ENCODE data around the gene MAGEA2B.
"Not testable (repeated sequence)": the region's sequence is repeated elsewhere in the genome, so short reads cannot be mapped to it uniquely, and the experiment has no call there.

Gene MAGEA2B

DNA sequence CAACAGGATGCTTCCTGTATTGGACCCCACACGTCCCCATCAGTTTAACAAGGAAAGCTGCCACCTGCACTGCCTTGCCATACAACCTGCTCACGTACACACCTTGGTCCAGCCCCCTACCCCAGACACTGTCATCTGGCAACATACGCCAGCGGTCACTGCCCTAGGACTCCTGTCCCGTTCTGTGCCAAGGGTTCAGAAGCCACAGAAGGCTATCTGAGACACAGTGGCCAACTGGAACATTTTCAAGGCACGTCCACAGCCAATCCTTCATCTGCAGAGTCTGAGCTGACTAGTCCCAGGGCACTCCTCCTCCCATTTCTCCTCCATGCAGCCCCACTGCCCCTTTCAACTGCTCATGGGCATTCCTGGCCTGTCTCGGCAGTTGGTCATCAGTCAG is 47.2 kb downstream of the MAGEA2B start:
- H3K36me3 ChIP-seq (ENCODE audit: control insufficient read depth in 1 of 2, insufficient read depth in 2 of 2, low read depth in 1 of 2, low read length in 2 of 2); H4K91ac ChIP-seq (ENCODE audit: low read length); DNase-seq; H3K27ac ChIP-seq (ENCODE audit: low read length, poor library complexity, severe bottlenecking); H2BK15ac ChIP-seq (ENCODE audit: low read depth, poor library complexity, severe bottlenecking); H2AK5ac ChIP-seq (ENCODE audit: low read length, severe bottlenecking); H2BK120ac ChIP-seq (ENCODE audit: low read depth, low read length); H3K4ac ChIP-seq (ENCODE audit: low read depth in 1 of 2, low read length in 2 of 2); H3K9me3 ChIP-seq (ENCODE audit: control insufficient read depth, low read length); H2BK5ac ChIP-seq (ENCODE audit: low read depth, low read length, poor library complexity, severe bottlenecking); H3K4me3 ChIP-seq (ENCODE audit: insufficient read depth in 1 of 2, low read depth in 1 of 2, low read length in 2 of 2); H2BK12ac ChIP-seq (ENCODE audit: low read length in 2 of 2); H3K9ac ChIP-seq (ENCODE audit: low read length); H3K79me1 ChIP-seq (replicated peaks; ENCODE audit: low read length, poor library complexity, severe bottlenecking); H2AFZ ChIP-seq (ENCODE audit: low read depth, low read length); H4K8ac ChIP-seq (ENCODE audit: low read length); H3K27me3 ChIP-seq (ENCODE audit: control insufficient read depth in 1 of 2, insufficient read depth in 1 of 2, low read length in 2 of 2); H3K23ac ChIP-seq (ENCODE audit: low read length in 2 of 2); H3K18ac ChIP-seq (ENCODE audit: low read depth in 1 of 2, low read length in 2 of 2); H3K14ac ChIP-seq (ENCODE audit: low read length in 2 of 2); H3K4me1 ChIP-seq (ENCODE audit: control insufficient read depth, insufficient read depth, low read depth, low read length); H3K4me2 ChIP-seq (ENCODE audit: low read length, poor library complexity, severe bottlenecking): not testable (repeated sequence)
- no CpG with 5 or more reads among the region's 7 CpGs for WGBS

DNA sequence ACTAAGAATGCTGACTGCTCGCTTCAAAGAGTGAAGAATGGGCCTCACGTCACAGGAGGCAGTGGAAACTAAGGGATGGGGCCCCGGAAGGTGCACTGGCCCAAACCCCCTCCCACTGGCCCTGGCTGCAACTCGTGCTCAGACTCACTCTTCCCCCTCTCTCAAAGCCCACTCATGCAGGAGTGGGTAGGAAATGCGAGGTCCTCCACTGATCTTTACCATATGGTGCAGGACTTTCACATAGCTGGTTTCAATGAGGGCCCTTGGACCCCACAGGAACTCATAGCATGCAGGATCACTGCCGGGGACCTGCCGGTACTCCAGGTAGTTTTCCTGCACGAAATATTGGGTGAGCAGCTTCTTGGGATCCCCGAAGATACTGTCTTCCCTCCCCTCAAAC is 52.1 kb downstream of the MAGEA2B start:
- not testable (repeated sequence) for H3K27me3 ChIP-seq (ENCODE audit: control insufficient read depth in 1 of 2, insufficient read depth in 1 of 2, low read length in 2 of 2); H4K91ac ChIP-seq (ENCODE audit: low read length); H4K8ac ChIP-seq (ENCODE audit: low read length); H2BK15ac ChIP-seq (ENCODE audit: low read depth, poor library complexity, severe bottlenecking); H3K9me3 ChIP-seq (ENCODE audit: control insufficient read depth, low read length); H3K4me2 ChIP-seq (ENCODE audit: low read length, poor library complexity, severe bottlenecking); DNase-seq; H3K4me1 ChIP-seq (ENCODE audit: control insufficient read depth, insufficient read depth, low read depth, low read length); H3K4me3 ChIP-seq (ENCODE audit: insufficient read depth in 1 of 2, low read depth in 1 of 2, low read length in 2 of 2); H3K79me1 ChIP-seq (replicated peaks; ENCODE audit: low read length, poor library complexity, severe bottlenecking); H3K18ac ChIP-seq (ENCODE audit: low read depth in 1 of 2, low read length in 2 of 2); H2AK5ac ChIP-seq (ENCODE audit: low read length, severe bottlenecking); H3K9ac ChIP-seq (ENCODE audit: low read length); H3K36me3 ChIP-seq (ENCODE audit: control insufficient read depth in 1 of 2, insufficient read depth in 2 of 2, low read depth in 1 of 2, low read length in 2 of 2); H2BK12ac ChIP-seq (ENCODE audit: low read length in 2 of 2); H3K4ac ChIP-seq (ENCODE audit: low read depth in 1 of 2, low read length in 2 of 2); H3K14ac ChIP-seq (ENCODE audit: low read length in 2 of 2); H2BK120ac ChIP-seq (ENCODE audit: low read depth, low read length); H3K27ac ChIP-seq (ENCODE audit: low read length, poor library complexity, severe bottlenecking); H2BK5ac ChIP-seq (ENCODE audit: low read depth, low read length, poor library complexity, severe bottlenecking); H3K23ac ChIP-seq (ENCODE audit: low read length in 2 of 2); H2AFZ ChIP-seq (ENCODE audit: low read depth, low read length)
- 66% methylated on average over 8 of the region's 9 CpGs for WGBS

Data from mesenchymal stem cell (in vitro differentiated cells and primary cell).